ENCODE data around the gene TMC7.
A peak's percentile ranks its signal among the peaks of the same experiment; 100 is the strongest.

Gene TMC7

DNA sequence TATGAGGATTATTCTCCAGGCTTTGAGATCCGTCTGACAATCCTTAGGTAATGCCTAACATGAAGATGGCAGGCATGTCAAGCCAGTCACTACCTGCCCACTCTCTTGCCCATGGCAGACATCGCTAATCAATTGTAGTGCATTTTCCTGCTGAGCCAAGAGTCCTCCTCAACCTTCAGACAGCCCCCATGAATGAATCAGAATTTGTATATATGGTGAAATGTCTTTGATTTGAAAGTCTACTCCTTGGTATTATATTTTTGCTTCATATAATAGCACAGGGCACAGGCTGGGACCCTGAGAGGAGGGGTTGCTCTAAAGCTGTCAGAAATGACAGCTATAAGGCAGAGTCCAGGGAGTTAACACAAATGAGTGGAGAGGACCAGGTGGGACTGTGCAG is 56.7 kb downstream of the TMC7 start:
- DNase-seq (ENCODE audit: low read depth): no peak
- TF ChIP-seq, protein P1, sequence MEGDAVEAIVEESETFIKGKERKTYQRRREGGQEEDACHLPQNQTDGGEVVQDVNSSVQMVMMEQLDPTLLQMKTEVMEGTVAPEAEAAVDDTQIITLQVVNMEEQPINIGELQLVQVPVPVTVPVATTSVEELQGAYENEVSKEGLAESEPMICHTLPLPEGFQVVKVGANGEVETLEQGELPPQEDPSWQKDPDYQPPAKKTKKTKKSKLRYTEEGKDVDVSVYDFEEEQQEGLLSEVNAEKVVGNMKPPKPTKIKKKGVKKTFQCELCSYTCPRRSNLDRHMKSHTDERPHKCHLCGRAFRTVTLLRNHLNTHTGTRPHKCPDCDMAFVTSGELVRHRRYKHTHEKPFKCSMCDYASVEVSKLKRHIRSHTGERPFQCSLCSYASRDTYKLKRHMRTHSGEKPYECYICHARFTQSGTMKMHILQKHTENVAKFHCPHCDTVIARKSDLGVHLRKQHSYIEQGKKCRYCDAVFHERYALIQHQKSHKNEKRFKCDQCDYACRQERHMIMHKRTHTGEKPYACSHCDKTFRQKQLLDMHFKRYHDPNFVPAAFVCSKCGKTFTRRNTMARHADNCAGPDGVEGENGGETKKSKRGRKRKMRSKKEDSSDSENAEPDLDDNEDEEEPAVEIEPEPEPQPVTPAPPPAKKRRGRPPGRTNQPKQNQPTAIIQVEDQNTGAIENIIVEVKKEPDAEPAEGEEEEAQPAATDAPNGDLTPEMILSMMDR (IDR thresholded peaks at IDR 0.05; ENCODE audit: control insufficient read depth, extremely low read depth, insufficient read depth): no peak
- H3K4me3 ChIP-seq (ENCODE audit: low read depth, low read length): no peak overlapping the region

DNA sequence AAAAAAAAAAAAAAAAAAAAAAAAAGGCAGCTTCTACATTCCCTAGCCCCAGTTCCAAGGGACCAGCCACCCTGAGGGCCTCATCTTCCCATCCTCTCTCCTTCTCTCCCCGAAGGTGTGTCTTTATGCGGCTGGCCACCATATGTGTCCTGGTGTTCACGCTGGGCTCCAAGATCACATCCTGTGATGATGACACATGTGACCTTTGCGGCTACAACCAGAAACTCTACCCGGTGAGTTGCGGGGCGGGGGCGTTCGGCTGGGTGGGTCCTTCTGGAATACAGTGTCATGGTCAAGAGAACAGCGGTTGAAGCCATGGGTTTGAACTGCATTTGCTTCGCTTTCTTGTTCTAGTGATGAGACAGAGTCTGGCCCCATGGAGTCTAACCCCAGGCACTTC is 61.0 kb downstream of the TMC7 start:
- TF ChIP-seq, protein P1 (IDR thresholded peaks at IDR 0.05; ENCODE audit: control insufficient read depth, extremely low read depth, insufficient read depth): no peak
- no peak for DNase-seq (ENCODE audit: low read depth)
- H3K4me3 ChIP-seq (ENCODE audit: low read depth, low read length): no peak overlapping the region

DNA sequence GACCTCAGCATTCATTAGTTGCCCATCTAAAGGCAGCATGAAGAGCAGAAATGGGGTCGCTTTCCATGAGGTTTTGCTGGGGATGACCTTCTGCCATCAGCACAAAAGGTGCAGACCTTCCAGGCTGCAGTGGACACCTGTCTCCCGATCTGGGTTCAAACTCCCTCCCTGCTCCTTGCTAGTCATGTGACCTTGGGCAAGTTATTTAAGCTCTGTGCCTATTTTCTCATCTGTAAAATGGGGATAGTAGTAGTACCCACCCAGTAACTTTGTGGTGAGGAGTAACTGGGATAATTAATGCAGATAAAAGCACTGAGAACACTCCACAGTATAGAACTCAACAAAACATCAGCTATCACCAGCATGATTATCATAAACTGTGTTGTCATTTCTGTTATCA is 62.3 kb downstream of the TMC7 start:
- H3K4me3 ChIP-seq (ENCODE audit: low read depth, low read length): no peak overlapping the region
- TF ChIP-seq, protein P1 (IDR thresholded peaks at IDR 0.05; ENCODE audit: control insufficient read depth, extremely low read depth, insufficient read depth): no peak
- no peak for DNase-seq (ENCODE audit: low read depth)

DNA sequence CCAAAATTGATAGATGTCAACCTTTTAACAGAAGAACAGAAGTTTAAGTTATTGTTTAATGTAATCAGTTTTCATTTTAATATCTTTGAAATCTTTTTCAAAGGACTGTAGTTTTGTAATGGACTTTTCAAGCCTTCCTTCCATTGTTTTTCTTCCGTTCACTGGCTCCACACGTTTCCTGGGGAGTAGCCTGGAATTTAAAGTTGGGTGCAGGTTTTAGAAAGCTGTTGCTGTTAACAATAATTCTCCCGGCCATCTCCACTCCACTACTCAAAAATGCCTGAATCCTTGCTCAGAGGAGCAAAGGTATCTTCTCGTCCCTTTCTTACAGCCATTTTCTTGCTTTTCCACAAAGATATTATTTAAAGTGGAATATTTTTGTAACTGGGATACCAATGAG is 79.0 kb downstream of the TMC7 start:
- TF ChIP-seq, protein P1 (IDR thresholded peaks at IDR 0.05; ENCODE audit: control insufficient read depth, extremely low read depth, insufficient read depth): no peak
- DNase-seq (ENCODE audit: low read depth): no peak
- H3K4me3 ChIP-seq (ENCODE audit: low read depth, low read length): no peak overlapping the region

DNA sequence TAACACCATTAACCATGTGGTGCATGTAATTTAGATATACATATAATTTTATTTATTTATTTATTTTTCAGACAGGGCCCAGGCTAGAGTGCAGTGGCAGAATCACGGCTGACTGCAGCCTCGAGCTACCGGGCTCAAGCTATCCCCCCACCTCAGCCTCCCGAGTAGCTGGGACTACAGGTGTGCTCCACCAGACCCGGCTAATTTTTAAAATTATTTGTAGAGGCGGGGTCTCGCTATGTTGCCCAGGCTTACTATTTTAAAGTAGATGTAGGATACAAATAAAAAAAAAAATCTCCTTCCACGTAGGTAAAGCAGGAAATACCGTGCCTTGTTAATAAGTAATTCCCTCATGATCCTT is 83.2 kb downstream of the TMC7 start:
- peak overlapping the region; percentile 67 for H3K4me3 ChIP-seq (ENCODE audit: low read depth, low read length)
- TF ChIP-seq, protein P1 (IDR thresholded peaks at IDR 0.05; ENCODE audit: control insufficient read depth, extremely low read depth, insufficient read depth): no peak
- no peak for DNase-seq (ENCODE audit: low read depth)

DNA sequence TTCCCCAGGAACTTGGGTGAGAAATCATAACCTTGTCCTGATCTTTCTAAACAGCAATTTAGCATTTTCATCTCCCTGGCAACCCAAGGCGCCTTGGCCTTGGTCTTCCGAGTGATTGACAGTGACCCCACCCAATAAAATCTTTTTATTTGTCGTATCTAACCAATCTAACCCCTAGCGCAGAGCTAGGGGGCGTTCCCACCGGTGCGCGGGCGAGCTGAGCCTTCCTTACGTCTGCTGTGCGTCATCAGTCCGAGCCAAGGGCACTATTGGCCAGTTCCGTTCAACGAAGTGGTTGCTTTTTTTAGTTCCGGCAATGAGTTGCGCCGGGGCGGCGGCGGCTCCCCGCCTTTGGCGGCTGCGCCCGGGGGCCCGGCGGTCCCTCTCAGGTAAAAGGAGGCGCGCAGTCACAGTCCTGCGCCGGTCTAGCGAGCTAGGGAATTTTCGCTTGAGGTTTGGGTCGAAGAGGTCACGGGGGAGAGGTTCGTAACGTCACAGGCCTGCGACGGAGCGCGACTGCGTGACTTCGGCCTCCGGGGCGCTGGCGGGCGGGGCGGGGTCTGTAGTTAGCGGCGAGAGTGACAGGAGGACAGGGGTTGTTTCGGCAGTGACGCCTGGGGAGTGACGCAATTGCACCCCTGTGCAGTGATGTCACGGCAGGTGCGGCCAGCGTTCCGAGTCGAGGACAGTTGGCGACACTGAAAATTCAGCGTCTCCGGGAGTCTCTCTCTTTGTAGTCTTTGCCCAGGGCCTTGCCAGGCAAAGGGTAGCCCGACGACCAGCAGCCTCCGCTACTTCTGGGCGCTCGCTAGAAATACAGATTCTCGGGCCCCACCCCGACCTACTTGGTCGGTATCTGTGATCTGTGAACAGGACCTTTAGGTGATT is 83.9 kb downstream of the TMC7 start, which contains the start of gene COQ7:
TSS of gene COQ7 (plus strand) at position 266 of the 888 bp plus-strand sequence. CDS start at position 317, 51 bp downstream.
- DNase-seq (ENCODE audit: low read depth): peak; percentile 99
- peak within 1 kb of the TSS; percentile 67 for H3K4me3 ChIP-seq (ENCODE audit: low read depth, low read length)
- TF ChIP-seq, protein P1 (IDR thresholded peaks at IDR 0.05; ENCODE audit: control insufficient read depth, extremely low read depth, insufficient read depth): no peak
